Heart left ventricle (tissue), 16 donors: ENCODE results near the gene KRT9. TPM values are rescaled to one million over a fixed set of nuclear protein-coding genes. Genes with fewer than 3 reads are reported as not detected.
"Not testable (repeated sequence)": the region's sequence is repeated elsewhere in the genome, so short reads cannot be mapped to it uniquely, and the experiment has no call there.

Experiments used
- ATAC-seq, 4 donors: fragments of 200-7000 bp; cut with Tn5 transposase; one replicate each; pipeline ENCODE4 v1.9.1; 2020 to 2022; ENCODE audit warnings: moderate library complexity in 4 of 4, mild to moderate bottlenecking in 3 of 4, moderate number of reproducible peaks in 1 of 4
- DNase-seq, 5 donors: peaks; one replicate each; pipeline ENCODE4 v3.0.0-alpha.2; 2020
- H3K27ac ChIP-seq, 12 donors: fragments of 200-600 bp; sonication (generic) in 4 of 12; one replicate each; pipeline versions ENCODE4 v1.5.0 to v1.8.0; 2016 to 2022; ENCODE audit warnings: mild to moderate bottlenecking in 2 of 12
- H3K27me3 ChIP-seq, 9 donors: fragments of 200-600 bp; sonication (generic) in 2 of 9; one replicate each; pipeline versions ENCODE4 v1.5.1 to v1.8.0; 2016 to 2022; ENCODE audit warnings: mild to moderate bottlenecking in 3 of 9
- H3K36me3 ChIP-seq, 9 donors: fragments of 200-600 bp; sonication (generic) in 2 of 9; one replicate each; pipeline versions ENCODE4 v1.5.0 to v1.8.0; 2018 to 2022; ENCODE audit warnings: mild to moderate bottlenecking in 2 of 9
- H3K4me1 ChIP-seq, 12 donors: fragments of 200-600 bp; sonication (generic) in 4 of 12; one replicate each; pipeline versions ENCODE4 v1.5.0 to v1.8.0; 2016 to 2022; ENCODE audit warnings: mild to moderate bottlenecking in 3 of 12
- H3K4me3 ChIP-seq, 12 donors: fragments of 200-600 bp; sonication (generic) in 4 of 12; one replicate each; pipeline versions ENCODE4 v1.5.0 to v1.8.0; 2017 to 2022; ENCODE audit warnings: mild to moderate bottlenecking in 9 of 12, moderate library complexity in 4 of 12
- H3K9me3 ChIP-seq, 12 donors: fragments of 200-600 bp; sonication (generic) in 4 of 12; one replicate each; pipeline versions ENCODE4 v1.5.0 to v1.8.0; 2016 to 2022; ENCODE audit warnings: mild to moderate bottlenecking in 1 of 12
- CTCF ChIP-seq, 12 donors: fragments of 200-600 bp; sonication (generic) in 4 of 12; IDR thresholded peaks; one replicate each; pipeline versions ENCODE4 v1.5.0 to v1.8.0; 2018 to 2022; ENCODE audit warnings: antibody characterized with exemption in 12 of 12, mild to moderate bottlenecking in 5 of 12
- POLR2A ChIP-seq, 2 donors: fragments of 450-650 bp; IDR thresholded peaks; one replicate each; pipeline ENCODE4 v1.6.1; 2017; ENCODE audit warnings: antibody characterized with exemption in 2 of 2, mild to moderate bottlenecking in 2 of 2, moderate library complexity in 2 of 2
- WGBS, 4 donors: extraction: QIAGEN DNeasy Blood & Tissue Kit in 2 of 4; methylation state at CpG; one replicate each; pipeline versions ENCODE4 v1.1.5 to v1.1.7; 2013 to 2018; 5-methylcytosine and 5-hydroxymethylcytosine counted together
- intact Hi-C, 10 donors: fragments of 100-400 bp; cut with DNase I; formaldehyde crosslinking; loops; one replicate each; pipeline versions ENCODE4 v1.11.1 to v1.14.2; 2022
- polyA plus RNA-seq, 2 donors: library from polyadenylated mRNA; stranded (reverse); fragments of 200-250 nt; gene quantifications; one replicate each; pipeline ENCODE4 v1.2.3, GENCODE V29; 2013
- total RNA-seq, 9 donors: library from RNA; depleted of rRNA in 2 of 9; stranded (reverse); fragments of >200 nt in 2 of 9; fragmentation: NEBNext Ultra II Directional in 3 of 9; extraction: Animal tissue kit (Norgen Biotek cat#: 25700) in 3 of 9; gene quantifications; one replicate each; pipeline versions ENCODE4 v1.1.0 to v1.2.4, GENCODE V29; 2016 to 2023
- donor health status: ischemic (EF 13 %, LVEDD 7.1; RV severe dilation, severe dysfunction).
- donor health status: healthy with polysubstance abuse.
- donor health status: DM: no; HTN: yes; CAD: no.
- donor health status: DM: no; HTN: no; CAD: no.
- donor health status: ischemic (EF 25% LVEDD 6.9; RV normal size, moderate dysfunction).
- donor health status: ischemic (EF 25% LVEDD 5.7; RV mildly dilated, moderate dysfunction).
- donor health status: healthy.
- donor health status: DM: yes; HTN: yes; CAD: no.
- donor health status: ischemic (EF 35%, LVEDD 5.7; RV mildly dilated, moderate dysfunction).
- donor health status: nonischemic (EF 11% LVEDD 7.7; RV severe dilation, severe dysfunction).
- donor health status: DM: yes; HTN: yes; CAD: no.
- donor health status: PGD.
- donor health status: ischemic (EF 29% LVEDD 5.4; RV normal size, mild dysfunction).
- donor health status: nonischemic (EF 23%, LVEDD 6.1; RV moderate dilation, normal function).

Gene KRT9
- total and polyA plus RNA-seq, 11 donors = not detected

DNA sequence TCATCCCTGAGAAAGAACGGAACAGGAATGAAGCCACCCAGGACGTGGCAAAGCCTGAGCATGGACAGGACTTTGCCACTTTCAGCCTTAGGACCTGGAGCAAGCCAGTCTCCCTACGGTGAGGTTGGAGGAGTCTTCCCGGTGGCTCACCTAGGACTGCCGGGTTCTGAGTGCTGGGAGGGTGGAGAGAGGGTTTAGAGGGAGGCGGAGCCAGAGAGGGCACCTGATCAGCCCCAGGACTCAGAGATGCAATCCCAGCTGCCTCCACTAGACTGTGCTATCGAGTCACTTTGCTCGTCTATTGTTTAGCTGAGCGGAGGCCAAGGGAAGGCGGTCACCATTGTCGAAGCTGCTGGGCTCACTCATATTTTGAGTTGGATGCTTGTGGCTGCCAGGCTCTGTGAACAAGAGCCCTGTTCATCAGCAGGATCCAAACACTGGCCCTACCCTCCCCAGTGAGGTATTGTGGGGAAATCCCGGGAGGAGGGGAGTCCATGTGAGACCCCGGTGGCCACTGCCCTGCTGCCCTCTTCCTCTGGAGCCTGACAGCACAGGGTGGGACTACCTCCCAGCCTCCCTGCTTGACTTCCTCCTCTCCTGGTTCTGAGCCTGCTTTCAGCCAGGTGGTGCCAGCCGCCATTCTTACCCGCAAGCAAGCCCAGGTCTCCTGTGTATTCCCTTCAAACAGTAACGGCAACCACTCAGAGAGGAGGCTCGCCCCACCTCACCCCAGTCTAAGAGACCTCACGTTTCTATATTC is 7.8 kb upstream of the KRT9 start:
- Histone ChIP-seq H3K9me3 (no peaks in the 10 kb centered on the region), H3K27me3 (peaks cover under 1 to 44% (median 5%) of the 10 kb centered on the region in 9 donors), H3K27ac (no peak overlapping the region), H3K4me3 (no peak overlapping the region), H3K36me3 (no peaks in the 10 kb centered on the region), H3K4me1 (no peaks in the 10 kb centered on the region)
- intact Hi-C loops = loop anchor here in 7 of 10 donors (1.0 to 10.0 kb wide), 5 partner anchors 65 to 83 kb away; no protein-coding TSS in a partner anchor
- ATAC-seq = peak; percentile 79 to 88 (median 86)
- DNase-seq = peak; percentile 59 to 71 (median 65)
- WGBS, 4 donors = 42 to 59% (median 43%) methylated on average over 14 to 18 of the region's 18 CpGs
- TF ChIP-seq CTCF (IDR thresholded peaks at IDR 0.05) (peak; percentile 53 to 84 (median 74)), POLR2A (IDR thresholded peaks at IDR 0.05) (no peak)

GRCh38 chr17:41578971-41579370 is 7.1 kb upstream of the KRT9 start:
- peaks cover 3 to 48% (median 7%) of the 10 kb centered on the region in 9 donors for H3K27me3 ChIP-seq
- intact Hi-C loops = loop anchor here in 4 of 10 donors (1.0 to 5.0 kb wide), 3 partner anchors 68 to 83 kb away; no protein-coding TSS in a partner anchor

DNA sequence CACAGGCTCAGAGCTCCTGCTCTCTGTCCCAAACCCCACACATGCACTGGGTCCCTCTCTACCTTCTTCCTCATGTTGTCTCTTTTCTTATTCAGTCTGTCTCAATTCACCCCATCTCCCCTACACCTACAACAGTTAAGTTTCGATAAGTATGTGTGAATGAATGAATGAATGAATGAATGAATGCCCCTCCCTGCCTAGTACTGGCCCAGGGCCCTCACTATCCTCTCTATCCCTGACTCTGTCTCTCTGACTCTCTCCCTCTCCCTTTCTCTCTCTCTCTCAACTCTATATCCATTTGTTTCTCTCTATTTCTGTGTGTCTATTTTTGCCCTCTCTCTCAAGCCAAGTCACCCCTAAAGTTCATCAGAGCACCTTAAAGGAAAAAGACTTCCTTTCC is 6.7 kb upstream of the KRT9 start:
- Histone ChIP-seq H3K27me3 (peaks cover 3 to 51% (median 7%) of the 10 kb centered on the region in 9 donors), H3K4me1 (no peaks in the 10 kb centered on the region), H3K27ac (no peak overlapping the region), H3K9me3 (no peaks in the 10 kb centered on the region), H3K4me3 (no peak overlapping the region), H3K36me3 (no peaks in the 10 kb centered on the region)
- TF ChIP-seq CTCF (IDR thresholded peaks at IDR 0.05) = no peak
- TF ChIP-seq POLR2A (IDR thresholded peaks at IDR 0.05) = no peak
- ATAC-seq (no peak), DNase-seq (no peak)
- intact Hi-C loops = loop anchor here in 2 of 10 donors (5.0 kb wide), 1 partner anchor 69 kb away; no protein-coding TSS in a partner anchor
- 72 to 91% (median 88%) methylated on average over 1 of the region's 1 CpG for WGBS, 4 donors

More at GRCh38 chr17:41578971-41579370, 7.1 kb upstream of the KRT9 start:
- Histone ChIP-seq H3K4me3 (no peak overlapping the region), H3K9me3 (no peaks in the 10 kb centered on the region), H3K4me1 (no peaks in the 10 kb centered on the region), H3K36me3 (no peaks in the 10 kb centered on the region), H3K27ac (no peak overlapping the region)
- ATAC-seq = no peak
- TF ChIP-seq CTCF (IDR thresholded peaks at IDR 0.05) (no peak), POLR2A (IDR thresholded peaks at IDR 0.05) (no peak)
- WGBS, 4 donors = 63 to 71% (median 68%) methylated on average over 4 to 5 of the region's 5 CpGs
- no peak for DNase-seq

DNA sequence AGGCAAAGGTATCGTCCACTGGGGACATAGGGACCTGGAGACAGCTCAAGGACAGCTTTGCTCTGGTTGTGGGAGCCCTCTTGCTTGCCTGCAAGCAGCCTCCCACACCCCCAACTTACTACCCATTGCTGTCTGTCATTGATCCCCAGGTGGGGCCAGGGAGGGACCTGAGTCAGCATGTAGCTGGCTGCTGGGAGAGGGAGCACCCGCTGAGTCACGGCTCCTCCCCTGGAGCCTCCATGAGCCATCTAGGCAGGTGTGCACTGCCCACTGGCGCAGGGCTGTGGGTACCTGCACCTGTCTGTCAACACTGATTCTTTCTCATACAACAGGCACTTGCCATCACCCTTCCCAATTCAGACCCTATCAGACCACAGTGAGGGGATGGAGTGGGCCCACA is 4.9 kb upstream of the KRT9 start:
- peaks cover 3 to 62% (median 14%) of the 10 kb centered on the region in 9 donors for H3K27me3 ChIP-seq
- intact Hi-C loops = loop anchor here in 2 of 10 donors (5.0 kb wide), 1 partner anchor 71 kb away; no protein-coding TSS in a partner anchor
- H3K4me3 ChIP-seq, H3K9me3 ChIP-seq, H3K36me3 ChIP-seq, DNase-seq, H3K4me1 ChIP-seq, ATAC-seq, H3K27ac ChIP-seq: not testable (repeated sequence)
- WGBS, 4 donors = 71 to 86% (median 80%) methylated on average over 1 to 4 of the region's 4 CpGs
